Thoracic aorta (tissue), 2 donors: ENCODE results near the gene TRMU. TPM values are rescaled to one million over a fixed set of nuclear protein-coding genes. Genes with fewer than 3 reads are reported as not detected.

Experiments used
- ATAC-seq: fragments of 150-250 bp; one replicate; pipeline ENCODE4 v1.8.0; 2017; ENCODE audit warnings: low read depth; ENCODE audit not compliant: insufficient number of reproducible peaks, low FRiP score
- DNase-seq: peaks from one replicate; pipeline ENCODE4 v3.0.0-alpha.2; 2020; ENCODE audit warnings: low spot score
- H3K27ac ChIP-seq, 2 donors: fragments of 200-600 bp; sonication (generic); 1 replicate in 1 of 2; 2 replicates in 1 of 2; pipeline ENCODE4 v1.5.1; 2016; ENCODE audit warnings: mild to moderate bottlenecking in 2 of 2, moderate library complexity in 2 of 2
- H3K27me3 ChIP-seq: fragments of 200-600 bp; sonication (generic); replicated peaks from 2 replicates; pipeline ENCODE4 v1.6.0; 2016; ENCODE audit warnings: mild to moderate bottlenecking; ENCODE audit not compliant: insufficient read depth
- H3K36me3 ChIP-seq: fragments of 200-600 bp; sonication (generic); one replicate; pipeline ENCODE4 v1.5.1; 2016
- H3K4me1 ChIP-seq, 2 donors: fragments of 200-600 bp; sonication (generic); 1 replicate in 1 of 2; 2 replicates in 1 of 2; pipeline versions ENCODE4 v1.5.1 to v1.6.0; 2016; ENCODE audit warnings: low read depth in 2 of 2, mild to moderate bottlenecking in 1 of 2; ENCODE audit not compliant: control insufficient read depth in 1 of 2
- H3K4me3 ChIP-seq: fragments of 200-600 bp; sonication (generic); 2 replicates; pipeline ENCODE4 v1.5.1; 2016; ENCODE audit warnings: mild to moderate bottlenecking
- H3K9me3 ChIP-seq: fragments of 200-600 bp; sonication (generic); 2 replicates; pipeline ENCODE4 v1.5.1; 2016
- total RNA-seq, 2 donors: library from RNA; depleted of rRNA; stranded (reverse); fragments of >200 nt; gene quantifications; one replicate each; pipeline versions ENCODE4 v1.1.0 to v1.2.3, GENCODE V29; 2016
- TF ChIP-seq, protein P1 (sequence below): fragments of 200-600 bp; sonication (generic); IDR thresholded peaks from one replicate; pipeline ENCODE4 v1.5.1; 2019; ENCODE audit warnings: antibody characterized with exemption

TRMU gene
- total RNA-seq, 2 donors from 2014 or later = 30.2 to 45.4 TPM

DNA sequence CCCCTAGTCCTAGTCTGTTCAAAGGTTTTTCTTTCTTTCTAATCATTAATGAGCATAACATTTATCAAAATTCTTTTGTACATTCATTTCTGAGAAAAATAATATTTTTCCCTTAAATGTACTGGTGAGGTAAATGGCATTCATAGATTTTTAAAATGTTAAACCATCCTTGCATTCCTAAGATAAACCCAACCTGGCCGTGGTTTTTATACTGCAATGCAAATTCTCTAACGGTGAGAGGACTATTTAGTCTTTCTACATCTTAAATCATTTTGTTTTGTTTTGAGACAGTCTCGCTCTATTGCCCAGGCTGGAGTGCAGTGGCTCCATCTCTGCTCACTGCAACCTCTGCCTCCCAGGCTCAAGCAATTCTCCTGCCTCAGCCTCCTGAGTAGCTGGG is 40.6 kb downstream of the TRMU start:
- Histone ChIP-seq H3K4me1 (no peaks in the 10 kb centered on the region), H3K27me3 (no peaks in the 10 kb centered on the region), H3K9me3 (peaks cover 5% of the 10 kb centered on the region), H3K4me3 (no peak overlapping the region), H3K27ac (no peak overlapping the region), H3K36me3 (no peaks in the 10 kb centered on the region)
- TF ChIP-seq, protein P1, sequence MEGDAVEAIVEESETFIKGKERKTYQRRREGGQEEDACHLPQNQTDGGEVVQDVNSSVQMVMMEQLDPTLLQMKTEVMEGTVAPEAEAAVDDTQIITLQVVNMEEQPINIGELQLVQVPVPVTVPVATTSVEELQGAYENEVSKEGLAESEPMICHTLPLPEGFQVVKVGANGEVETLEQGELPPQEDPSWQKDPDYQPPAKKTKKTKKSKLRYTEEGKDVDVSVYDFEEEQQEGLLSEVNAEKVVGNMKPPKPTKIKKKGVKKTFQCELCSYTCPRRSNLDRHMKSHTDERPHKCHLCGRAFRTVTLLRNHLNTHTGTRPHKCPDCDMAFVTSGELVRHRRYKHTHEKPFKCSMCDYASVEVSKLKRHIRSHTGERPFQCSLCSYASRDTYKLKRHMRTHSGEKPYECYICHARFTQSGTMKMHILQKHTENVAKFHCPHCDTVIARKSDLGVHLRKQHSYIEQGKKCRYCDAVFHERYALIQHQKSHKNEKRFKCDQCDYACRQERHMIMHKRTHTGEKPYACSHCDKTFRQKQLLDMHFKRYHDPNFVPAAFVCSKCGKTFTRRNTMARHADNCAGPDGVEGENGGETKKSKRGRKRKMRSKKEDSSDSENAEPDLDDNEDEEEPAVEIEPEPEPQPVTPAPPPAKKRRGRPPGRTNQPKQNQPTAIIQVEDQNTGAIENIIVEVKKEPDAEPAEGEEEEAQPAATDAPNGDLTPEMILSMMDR = no peak
- ATAC-seq = no peak
- no peak for DNase-seq

DNA sequence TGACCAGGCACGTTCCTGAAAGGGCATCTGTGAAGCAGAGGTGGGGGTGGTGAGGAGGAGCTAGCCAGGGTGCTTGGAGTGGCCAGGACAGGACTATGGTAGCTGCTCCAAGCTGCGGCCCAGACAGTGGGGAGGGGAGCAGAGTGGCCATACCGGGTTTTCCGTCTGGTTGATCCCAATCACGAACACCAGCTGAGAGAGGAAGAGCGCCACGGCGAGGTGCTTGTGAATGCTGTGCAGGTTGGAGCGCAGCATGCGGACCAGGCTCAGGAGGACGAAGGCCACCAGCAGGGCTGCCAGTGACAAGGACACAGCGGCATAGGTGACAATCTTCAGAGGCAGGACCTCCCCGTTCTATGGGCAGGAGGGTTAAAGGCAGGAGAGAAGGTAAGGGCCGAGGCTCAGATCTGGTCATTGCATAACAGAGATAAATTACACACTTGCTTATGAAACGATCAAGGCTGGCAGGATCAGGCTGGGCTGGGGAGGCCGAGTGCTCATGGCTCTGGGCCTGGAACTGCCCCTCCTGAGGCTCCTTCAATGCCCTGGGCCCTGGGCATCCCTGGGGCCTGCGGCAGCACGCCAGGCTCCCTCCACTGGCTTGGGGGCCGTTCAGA is 41.5 kb downstream of the TRMU start:
- H3K36me3 ChIP-seq = no peaks in the 10 kb centered on the region
- ATAC-seq = no peak
- H3K27ac ChIP-seq = no peak overlapping the region
- H3K9me3 ChIP-seq = peaks cover 5% of the 10 kb centered on the region
- no peaks in the 10 kb centered on the region for H3K27me3 ChIP-seq
- H3K4me3 ChIP-seq = no peak overlapping the region
- TF ChIP-seq, protein P1 = no peak
- no peak for DNase-seq
- H3K4me1 ChIP-seq = no peaks in the 10 kb centered on the region

DNA sequence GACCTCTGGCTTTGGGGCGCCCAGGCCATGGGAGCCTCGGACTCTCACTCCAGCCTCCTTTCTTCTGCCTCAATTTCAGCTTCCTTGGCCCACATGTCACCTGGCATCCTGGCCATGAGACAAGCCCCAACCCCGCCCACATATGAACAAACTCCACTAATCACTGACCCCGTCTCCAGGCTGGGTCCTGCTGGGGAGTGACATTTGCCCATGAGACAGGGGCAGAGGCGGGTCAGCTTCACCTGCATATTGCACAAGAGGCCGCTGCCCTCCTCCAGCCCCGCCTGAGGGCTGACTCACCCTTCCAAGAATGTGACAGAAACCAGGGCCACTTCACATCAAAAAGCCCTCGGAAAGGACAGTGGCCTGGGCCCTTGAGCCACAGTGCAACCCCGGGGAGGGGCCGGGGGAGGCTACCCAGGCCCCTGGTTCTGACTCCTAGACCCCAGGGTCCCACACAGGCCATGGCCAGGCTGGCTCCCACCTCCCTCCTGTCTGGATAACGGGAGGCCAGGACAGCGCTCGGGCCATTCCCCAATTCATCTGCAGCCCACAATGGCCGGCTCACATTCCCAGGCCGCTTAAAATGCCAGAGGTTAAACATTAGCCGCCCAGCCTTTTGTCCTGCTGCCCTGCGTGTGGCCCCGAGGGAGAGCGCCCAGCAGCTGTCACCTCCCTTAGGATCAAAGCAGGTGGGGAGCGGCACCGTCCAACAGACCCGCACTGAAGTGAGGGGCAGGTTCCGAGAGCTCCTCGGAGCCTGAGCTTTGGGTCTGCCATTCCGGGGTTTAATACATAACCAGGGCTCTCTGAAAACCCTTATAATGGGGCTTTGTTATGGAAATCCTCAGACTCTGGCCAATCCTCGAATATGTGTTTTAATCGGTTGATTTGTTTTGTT is 42.3 kb downstream of the TRMU start:
- TF ChIP-seq, protein P1 = no peak
- no peak overlapping the region for H3K4me3 ChIP-seq
- DNase-seq (no peak), ATAC-seq (no peak)
- no peaks in the 10 kb centered on the region for H3K27me3 ChIP-seq
- H3K4me1 ChIP-seq = no peaks in the 10 kb centered on the region
- peaks cover 5% of the 10 kb centered on the region for H3K9me3 ChIP-seq
- no peaks in the 10 kb centered on the region for H3K36me3 ChIP-seq
- no peak overlapping the region for H3K27ac ChIP-seq

DNA sequence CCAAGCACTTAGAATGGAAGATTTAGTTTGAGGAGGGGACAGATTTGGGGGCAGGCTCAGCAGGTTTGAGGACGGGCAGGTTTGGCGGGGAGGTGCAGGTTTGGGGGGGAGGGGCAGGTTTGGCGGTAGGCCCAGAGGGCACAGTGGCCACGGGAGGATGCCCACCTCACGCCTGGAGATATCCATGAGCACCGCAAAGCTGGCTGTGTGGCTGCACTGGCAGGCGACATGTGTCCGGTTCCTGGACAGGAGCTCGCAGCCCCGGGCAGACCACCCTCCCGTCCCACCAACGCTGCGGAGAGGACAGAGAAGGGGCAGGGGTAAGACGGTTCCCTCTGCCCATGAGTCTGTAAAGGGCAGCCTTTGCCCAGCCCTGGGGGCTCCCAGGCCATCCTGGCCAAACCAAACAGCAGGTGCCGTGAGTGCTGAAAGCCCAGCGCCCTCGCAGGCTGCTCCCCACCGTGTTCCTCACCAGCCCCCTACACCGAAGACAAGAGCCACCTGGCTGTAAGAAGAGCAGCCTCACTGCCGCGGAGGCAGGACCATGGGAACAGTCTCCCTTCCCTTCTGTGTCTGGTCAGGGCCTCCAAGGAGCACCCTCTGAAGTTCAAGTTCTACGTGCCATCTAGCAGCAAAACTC is 43.0 kb downstream of the TRMU start:
- H3K4me3 ChIP-seq = no peak overlapping the region
- no peaks in the 10 kb centered on the region for H3K27me3 ChIP-seq
- H3K27ac ChIP-seq = no peak overlapping the region
- ATAC-seq (no peak), DNase-seq (no peak)
- TF ChIP-seq, protein P1 = no peak
- H3K9me3 ChIP-seq = peaks cover 5% of the 10 kb centered on the region
- H3K36me3 ChIP-seq = no peaks in the 10 kb centered on the region
- no peaks in the 10 kb centered on the region for H3K4me1 ChIP-seq
